Breast epithelium (tissue), 3 donors: ENCODE results near the gene CSMD2.

Experiments
- CTCF ChIP-seq, 3 donors: fragments of 450-650 bp; IDR thresholded peaks; one replicate each; pipeline ENCODE4 v1.5.1; 2016 to 2017; ENCODE audit warnings: antibody characterized with exemption in 3 of 3, mild to moderate bottlenecking in 3 of 3, moderate library complexity in 3 of 3
- POLR2A ChIP-seq: fragments of 450-650 bp; IDR thresholded peaks from one replicate; pipeline ENCODE4 v1.6.1; 2016; ENCODE audit warnings: antibody characterized with exemption, mild to moderate bottlenecking, moderate library complexity

GRCh38 chr1:33797849-33798248 lies 367.2 kb downstream of the CSMD2 start:
- TF ChIP-seq CTCF (IDR thresholded peaks at IDR 0.05) = no peak
- no peak for TF ChIP-seq POLR2A
